WTC11 (cell line): ENCODE data around the gene RASA4B.
"Not testable (repeated sequence)": the region's sequence is repeated elsewhere in the genome, so short reads cannot be mapped to it uniquely, and the experiment has no call there.

Experiments
- ARID4B ChIP-seq: sonication (generic); formaldehyde crosslinking; IDR thresholded peaks from 2 replicates; pipeline ENCODE4 v1.8.0; 2023; ENCODE audit warnings: missing genetic modification reagents, mild to moderate bottlenecking, borderline replicate concordance
- CTCF ChIP-seq: fragments of 200-600 bp; IDR thresholded peaks from 2 replicates; pipeline ENCODE4 v1.8.0; 2022; ENCODE audit warnings: antibody characterized with exemption
- ETV6 ChIP-seq: sonication (generic); formaldehyde crosslinking; IDR thresholded peaks from 2 replicates; pipeline ENCODE4 v1.8.1; 2022; ENCODE audit warnings: mild to moderate bottlenecking, missing genetic modification reagents
- IRF1 ChIP-seq: sonication (generic); formaldehyde crosslinking; IDR thresholded peaks from 2 replicates; pipeline ENCODE4 v1.8.0; 2023; ENCODE audit warnings: missing genetic modification reagents
- IRF2 ChIP-seq: sonication (generic); formaldehyde crosslinking; IDR thresholded peaks from 2 replicates; pipeline ENCODE4 v1.8.0; 2022; ENCODE audit warnings: low read depth, missing genetic modification reagents, borderline replicate concordance
- JUN ChIP-seq: sonication (generic); formaldehyde crosslinking; IDR thresholded peaks from 2 replicates; pipeline ENCODE4 v1.8.0; 2023; ENCODE audit warnings: mild to moderate bottlenecking, missing genetic modification reagents
- MXD4 ChIP-seq: fragments of 250-450 bp; sonication (Bioruptor Pico); IDR thresholded peaks from 2 replicates; pipeline ENCODE4 v1.8.0; 2021; ENCODE audit warnings: mild to moderate bottlenecking, moderate library complexity, borderline replicate concordance
- MYBL2 ChIP-seq: sonication (generic); formaldehyde crosslinking; IDR thresholded peaks from 2 replicates; pipeline ENCODE4 v1.8.1; 2023; ENCODE audit warnings: mild to moderate bottlenecking, moderate library complexity, missing genetic modification reagents
- ZNF281 ChIP-seq: sonication (generic); formaldehyde crosslinking; IDR thresholded peaks from 2 replicates; pipeline ENCODE4 v1.8.0; 2023; ENCODE audit warnings: mild to moderate bottlenecking, missing genetic modification reagents

- not testable (repeated sequence) for TF ChIP-seq IRF1 (CRISPR knock-in tag); CTCF; ZNF281 (CRISPR knock-in tag); MYBL2 (CRISPR knock-in tag); IRF2; ARID4B; MXD4 (CRISPR knock-in tag); ETV6; JUN (CRISPR knock-in tag)
Observed at GRCh38 chr7:102479209-102479584, 38.4 kb downstream of the RASA4B start.
